Activated gamma-delta T cell treated with anti-CD3 and anti-CD28 coated beads, Interleukin-2, amount 50 U/mL, for 16 hours (primary cell): ENCODE measurements around the gene MYOC.
"Not testable (repeated sequence)": the region's sequence is repeated elsewhere in the genome, so short reads cannot be mapped to it uniquely, and the experiment has no call there.

Experiments used
- DNase-seq: peaks from one replicate; pipeline ENCODE4 v3.0.0-alpha.2; 2020; ENCODE audit warnings: low read depth

MYOC gene

DNA sequence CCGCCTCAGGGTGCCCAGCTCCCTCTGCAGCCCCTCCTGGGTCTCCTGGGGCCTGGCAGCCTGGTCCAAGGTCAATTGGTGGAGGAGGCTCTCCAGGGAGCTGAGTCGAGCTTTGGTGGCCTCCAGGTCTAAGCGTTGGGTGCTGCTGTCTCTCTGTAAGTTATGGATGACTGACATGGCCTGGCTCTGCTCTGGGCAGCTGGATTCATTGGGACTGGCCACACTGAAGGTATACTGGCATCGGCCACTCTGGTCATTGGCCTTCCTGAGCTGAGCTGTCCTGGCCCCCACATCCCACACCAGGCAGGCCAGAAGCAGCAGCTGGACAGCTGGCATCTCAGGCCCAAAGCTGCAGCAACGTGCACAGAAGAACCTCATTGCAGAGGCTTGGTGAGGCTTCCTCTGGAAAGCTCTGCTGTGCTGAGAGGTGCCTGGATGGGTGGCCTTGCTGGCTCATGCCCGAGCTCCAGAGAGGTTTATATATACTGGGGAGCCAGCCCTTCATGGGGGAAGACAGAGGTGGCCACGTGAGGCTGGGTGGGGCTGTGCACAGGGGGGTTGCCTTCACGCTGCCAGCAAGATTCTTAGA, at the start of gene MYOC:
MYOC (minus strand) TSS at position 455 of the 589 bp plus-strand sequence; CDS start at position 378, 77 bp downstream.
- no peak for DNase-seq

GRCh38 chr1:171699531-171699930, 47.0 kb upstream of the MYOC start:
- no peak for DNase-seq

DNA sequence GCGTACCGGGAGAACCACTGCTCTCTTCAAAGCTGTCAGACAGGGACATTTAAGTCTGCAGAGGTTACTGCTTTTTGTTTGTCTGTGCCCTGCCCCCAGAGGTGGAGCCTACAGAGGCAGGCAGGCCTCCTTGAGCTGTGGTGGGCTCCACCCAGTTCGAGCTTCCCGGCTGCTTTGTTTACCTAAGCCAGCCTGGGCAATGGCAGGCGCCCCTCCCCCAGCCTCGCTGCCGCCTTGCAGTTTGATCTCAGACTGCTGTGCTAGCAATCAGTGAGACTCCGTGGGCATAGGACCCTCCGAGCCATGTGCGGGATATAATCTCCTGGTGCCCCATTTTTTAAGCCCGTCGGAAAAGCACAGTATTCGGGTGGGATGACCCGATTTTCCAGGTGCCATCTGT, 43.3 kb upstream of the MYOC start:
- DNase-seq = not testable (repeated sequence)

DNA sequence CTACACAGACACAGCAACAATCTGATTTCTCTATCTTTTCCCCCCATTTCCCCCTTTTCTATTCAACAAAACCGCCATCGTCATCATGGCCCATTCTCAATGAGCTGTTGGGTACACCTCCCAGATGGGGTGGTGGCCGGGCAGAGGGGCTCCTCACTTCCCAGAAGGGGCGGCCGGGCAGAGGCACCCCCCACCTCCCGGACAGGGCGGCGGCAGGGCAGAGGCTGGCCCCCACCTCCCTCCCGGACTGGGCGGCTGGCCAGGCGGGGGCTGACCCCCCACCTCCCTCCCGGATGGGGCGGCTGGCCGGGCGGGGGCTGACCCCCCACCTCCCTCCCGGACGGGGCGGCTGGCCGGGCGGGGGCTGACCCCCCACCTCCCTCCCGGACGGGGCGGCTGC, 41.1 kb upstream of the MYOC start:
- not testable (repeated sequence) for DNase-seq

DNA sequence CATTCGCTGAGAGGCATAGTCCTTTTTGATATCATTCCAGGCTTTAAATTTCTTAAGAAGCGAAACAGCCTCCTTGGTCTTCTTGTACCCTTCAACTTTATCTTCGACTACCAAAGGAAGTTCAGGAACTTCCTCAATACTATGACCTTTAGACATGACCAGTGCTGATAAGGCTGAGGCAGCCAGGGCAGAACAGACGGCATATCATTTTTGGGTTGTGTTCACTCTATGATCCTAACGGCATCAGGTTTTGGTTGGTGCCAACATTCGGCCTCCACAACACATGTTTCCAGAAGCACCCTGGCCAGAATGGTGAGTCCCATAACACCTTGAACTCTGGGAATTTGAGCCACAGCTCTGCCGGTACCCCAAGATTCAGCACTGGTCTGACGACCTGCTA, 31.4 kb upstream of the MYOC start:
- no peak for DNase-seq

- no peak for DNase-seq
Observed at GRCh38 chr1:171680339-171680738, 27.9 kb upstream of the MYOC start.

DNA sequence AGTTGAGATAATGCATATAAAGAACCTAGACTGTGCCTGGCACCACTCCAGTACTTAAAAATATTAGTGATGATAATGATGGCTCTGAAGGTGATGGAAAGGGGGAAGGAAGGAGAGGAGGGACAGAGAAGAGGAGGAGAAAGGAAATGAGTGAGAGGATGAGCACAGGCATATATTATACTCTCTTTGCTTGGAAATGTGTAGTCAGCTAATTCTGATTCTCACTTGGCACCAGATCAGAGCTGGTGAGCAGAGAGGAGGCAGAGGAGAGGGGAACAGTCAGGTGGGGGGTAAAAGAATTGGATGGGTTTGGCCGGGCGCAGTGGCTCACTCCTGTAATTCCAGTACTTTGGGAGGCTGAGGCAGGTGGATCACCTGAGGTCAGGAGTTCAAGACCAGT, 24.3 kb upstream of the MYOC start:
- DNase-seq = no peak

- DNase-seq = no peak
Observed at GRCh38 chr1:171674431-171675405, 22.2 kb upstream of the MYOC start.

DNA sequence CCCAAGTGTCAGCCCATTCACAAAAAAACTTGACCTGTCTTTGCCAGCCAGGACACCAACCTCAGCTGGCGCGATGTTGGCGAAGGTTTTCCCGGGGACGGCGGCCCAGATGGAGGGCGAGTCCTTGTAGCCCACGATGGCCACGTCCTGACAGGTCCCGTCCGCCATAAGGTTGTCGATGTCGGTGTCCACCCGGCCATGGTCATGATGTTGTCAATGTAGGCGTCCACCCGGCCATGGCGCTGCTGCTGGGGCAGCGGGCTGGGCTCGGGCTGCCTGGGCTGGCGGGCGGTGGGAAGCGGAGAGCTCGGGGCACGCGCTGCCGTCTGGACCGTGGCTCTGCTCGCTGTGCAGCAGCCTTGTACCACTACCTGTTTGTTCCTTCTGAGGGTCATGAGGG, 18.3 kb upstream of the MYOC start:
- no peak for DNase-seq

- DNase-seq = no peak
Observed at GRCh38 chr1:171668372-171668771, 15.9 kb upstream of the MYOC start.

DNA sequence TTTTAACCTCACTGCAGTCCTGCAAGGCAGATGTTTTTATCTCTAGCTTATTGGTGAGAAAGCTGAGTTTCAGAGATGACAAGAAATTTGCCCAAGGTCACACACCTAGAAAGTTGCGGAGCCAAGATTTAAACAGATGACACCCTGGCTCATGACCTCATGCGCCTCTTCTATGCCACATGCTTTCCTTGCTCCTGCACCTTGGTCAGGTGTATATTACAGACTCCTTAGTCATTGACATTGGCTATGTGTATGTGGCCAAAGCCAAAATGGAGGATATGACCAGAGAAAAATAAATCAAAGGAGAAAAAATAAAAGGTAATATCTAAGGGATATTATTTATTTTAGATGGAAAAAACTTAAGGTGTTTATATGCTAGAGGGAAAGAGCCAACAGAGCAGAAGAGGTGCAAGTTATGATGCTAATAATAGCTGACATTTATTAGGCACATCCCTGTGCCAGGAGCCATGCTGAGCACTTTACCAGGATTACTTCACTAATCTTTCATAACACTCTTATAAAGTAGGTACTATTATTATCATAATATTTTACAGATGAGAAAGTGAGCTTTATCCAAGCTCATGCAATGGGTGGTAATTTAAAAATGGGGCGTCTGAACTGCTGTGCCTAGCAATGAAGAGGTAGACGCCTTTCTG, 13.8 kb upstream of the MYOC start:
- no peak for DNase-seq

GRCh38 chr1:171664976-171665375, 12.5 kb upstream of the MYOC start:
- no peak for DNase-seq

DNA sequence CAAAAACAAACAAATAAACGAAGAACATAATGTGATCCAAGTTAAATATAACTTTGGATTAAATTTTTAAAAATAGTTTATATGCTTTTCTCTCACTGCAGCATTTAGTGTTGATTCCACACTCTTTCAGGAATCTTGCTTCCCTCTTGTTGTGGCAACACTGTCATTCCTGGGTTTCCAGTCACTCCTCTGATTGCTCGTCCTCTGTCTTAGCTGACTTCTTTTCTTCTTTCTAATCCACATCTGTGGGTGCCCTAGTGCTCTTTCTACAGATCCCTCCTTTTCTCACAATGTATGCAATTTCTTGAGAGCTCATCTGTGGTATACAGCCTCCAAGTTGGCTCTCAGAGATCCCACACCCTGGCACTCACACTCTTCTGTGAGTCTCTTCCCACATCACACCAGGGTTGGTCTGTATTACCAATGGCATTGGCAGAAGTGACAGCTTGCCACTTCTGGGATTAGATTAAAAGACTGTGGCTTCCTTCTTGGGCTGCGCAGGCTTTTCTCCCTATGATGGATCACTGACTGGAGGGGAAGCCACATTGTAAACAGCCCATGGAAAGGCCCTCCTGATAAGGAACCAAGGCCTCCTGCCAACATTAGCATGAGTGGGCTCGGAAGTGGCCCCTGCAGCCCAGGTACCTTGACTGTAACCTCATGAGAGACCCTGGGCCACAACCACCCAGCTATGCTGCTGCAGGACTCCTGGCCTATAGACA, 11.5 kb upstream of the MYOC start:
- DNase-seq = no peak

- no peak for DNase-seq
Observed at GRCh38 chr1:171663036-171663853, 10.8 kb upstream of the MYOC start.

DNA sequence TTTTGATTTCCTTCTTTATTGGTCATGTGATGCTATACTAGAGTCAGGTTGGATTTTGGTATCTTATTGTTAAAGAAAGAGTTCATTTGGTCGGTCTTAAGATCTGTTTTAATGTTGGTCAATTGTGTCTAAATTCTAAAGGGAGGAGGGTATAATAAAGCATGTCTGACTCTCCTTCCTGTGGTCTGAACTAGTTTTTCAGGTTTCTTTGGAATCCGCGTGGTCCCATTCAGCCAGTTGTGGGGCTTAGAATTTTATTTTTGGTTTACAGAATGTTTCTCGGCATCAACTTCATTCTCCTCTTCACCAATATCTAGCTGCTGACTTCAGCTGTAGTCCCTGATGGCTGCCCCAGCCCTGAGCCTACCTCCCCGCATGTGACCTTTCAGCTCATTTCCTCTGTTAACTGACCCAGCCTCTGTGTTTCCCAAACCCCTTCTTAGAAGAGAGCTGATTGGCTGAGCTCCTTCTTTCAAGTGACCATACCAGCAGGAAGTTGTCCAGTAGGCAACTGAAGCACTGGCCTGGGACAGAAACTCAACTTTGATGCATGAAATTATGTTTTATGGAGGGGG, 8.7 kb upstream of the MYOC start:
- no peak for DNase-seq

DNA sequence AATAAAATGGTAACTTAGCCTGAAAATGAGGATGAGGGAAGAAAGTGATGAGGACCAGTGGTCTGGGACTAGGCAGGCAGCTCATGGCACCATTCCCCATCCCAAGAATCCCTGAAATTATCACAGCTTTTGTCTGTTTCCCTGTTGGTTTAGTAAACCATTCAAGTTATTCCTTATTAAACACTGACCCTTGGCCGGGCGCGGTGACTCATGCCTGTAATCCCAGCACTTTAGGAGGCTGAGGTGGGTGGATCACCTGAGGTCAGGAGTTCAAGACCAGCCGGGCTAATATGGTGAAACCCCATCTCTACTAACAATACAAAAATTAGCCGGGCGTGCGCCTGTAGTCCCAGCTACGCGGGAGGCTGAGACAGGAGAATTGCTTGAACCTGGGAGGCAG, 3.7 kb upstream of the MYOC start:
- not testable (repeated sequence) for DNase-seq

GRCh38 chr1:171655746-171656116, 3.2 kb upstream of the MYOC start:
- DNase-seq = no peak

DNA sequence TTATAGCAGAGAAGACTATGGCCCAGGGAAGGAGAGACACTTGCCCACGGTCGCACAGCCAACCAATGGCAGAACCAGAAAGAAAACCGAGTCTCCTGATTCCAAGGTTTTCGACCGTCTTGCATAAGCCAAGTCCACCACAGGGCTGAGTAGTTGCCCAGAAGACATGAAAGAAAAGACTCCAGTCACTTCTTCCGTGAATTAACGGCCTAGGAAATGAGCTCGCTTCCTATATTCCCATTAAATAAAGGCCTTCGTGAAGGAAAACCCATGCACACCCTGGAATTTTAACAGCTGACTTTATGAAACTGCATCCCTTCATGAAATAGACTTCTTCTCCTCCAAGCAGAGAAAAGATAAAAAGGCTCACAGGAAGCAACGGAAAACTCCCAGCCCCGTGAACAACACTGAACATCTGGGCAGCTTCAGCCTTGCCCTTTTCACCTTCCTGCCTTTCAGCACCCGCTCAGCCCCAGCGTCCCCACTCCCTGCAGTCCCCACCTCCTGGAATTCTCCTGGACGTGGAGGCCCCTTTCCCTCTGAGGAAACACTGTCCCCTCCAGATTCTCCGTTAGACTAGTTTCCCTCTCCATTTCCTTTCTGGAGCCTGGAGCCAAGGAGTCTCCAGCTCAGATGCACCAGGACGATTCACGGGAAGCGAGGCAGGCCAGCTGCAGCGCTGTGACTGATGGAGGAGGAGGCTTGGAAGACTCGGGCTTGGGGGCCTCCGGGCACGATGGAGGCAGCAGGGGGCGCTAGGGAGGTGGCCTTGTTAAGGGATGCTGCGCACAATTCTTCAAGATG, 2.7 kb upstream of the MYOC start:
- DNase-seq = peak; percentile 47

DNA sequence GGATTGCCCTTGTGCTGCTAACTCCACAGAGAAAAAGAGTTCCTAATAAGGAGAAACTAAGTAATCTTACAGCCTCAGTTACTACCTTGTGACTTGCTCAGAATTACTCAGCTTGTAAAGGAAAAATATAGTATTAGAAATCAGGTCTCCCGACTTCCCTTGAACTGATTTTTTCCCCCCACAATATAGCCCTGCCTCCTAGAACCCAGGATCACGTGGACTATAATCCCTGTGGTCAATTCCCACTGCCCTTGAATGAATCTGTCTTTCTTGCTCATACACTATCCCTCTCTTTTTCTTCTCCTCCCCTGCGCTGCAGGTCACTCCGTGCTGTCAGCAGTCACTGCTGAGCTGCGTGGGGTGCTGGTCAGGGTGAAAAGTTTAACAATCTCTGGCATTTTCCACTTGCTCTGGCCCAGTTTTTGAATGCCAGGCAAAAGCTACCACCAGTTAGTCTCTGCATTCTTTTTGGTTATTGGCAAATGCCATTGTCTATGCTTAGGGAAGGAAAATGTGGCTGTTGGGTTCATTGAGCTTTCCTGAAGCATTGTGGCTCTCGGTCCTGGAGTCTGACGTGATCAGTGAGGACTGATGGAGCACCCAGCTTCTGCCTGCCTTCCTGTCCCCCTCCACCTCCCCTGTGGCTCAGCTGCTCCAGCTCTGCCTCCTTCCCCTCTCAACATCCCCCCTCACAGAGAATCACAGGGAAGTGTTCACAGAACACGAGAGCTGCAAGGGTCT, 1.9 kb upstream of the MYOC start:
- DNase-seq = no peak

DNA sequence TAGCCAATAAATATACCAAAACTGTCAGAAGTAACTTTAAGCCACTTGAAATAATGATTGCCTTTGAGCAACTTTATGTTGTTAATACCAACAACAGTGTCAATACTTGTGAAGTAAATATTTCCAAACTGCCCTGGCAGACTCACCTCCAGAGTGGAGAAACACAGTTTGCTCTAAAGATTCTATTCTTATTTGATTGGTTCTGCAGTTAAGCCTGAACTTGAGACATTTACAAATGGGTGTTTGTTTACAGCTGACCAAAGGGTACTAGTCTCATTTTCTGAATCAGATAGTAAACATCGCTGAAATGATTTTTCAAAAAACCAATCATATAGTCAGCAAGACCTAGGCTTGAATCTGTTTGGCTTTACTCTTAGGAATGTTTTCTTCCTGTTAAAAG, 1.3 kb upstream of the MYOC start:
- no peak for DNase-seq
